Stimulated activated CD4-positive, alpha-beta T cell treated with anti-CD3 and anti-CD28 coated beads, Interleukin-15, amount 100 ng/mL, for 48 hours (primary cell): ENCODE data around the gene RNF39.
"Not testable (repeated sequence)": the region's sequence is repeated elsewhere in the genome, so short reads cannot be mapped to it uniquely, and the experiment has no call there.

Experiments used
- DNase-seq, 2 donors: peaks; one replicate each; pipeline ENCODE4 v3.0.0-alpha.2; 2020; ENCODE audit warnings: low read depth in 2 of 2

RNF39 gene

DNA sequence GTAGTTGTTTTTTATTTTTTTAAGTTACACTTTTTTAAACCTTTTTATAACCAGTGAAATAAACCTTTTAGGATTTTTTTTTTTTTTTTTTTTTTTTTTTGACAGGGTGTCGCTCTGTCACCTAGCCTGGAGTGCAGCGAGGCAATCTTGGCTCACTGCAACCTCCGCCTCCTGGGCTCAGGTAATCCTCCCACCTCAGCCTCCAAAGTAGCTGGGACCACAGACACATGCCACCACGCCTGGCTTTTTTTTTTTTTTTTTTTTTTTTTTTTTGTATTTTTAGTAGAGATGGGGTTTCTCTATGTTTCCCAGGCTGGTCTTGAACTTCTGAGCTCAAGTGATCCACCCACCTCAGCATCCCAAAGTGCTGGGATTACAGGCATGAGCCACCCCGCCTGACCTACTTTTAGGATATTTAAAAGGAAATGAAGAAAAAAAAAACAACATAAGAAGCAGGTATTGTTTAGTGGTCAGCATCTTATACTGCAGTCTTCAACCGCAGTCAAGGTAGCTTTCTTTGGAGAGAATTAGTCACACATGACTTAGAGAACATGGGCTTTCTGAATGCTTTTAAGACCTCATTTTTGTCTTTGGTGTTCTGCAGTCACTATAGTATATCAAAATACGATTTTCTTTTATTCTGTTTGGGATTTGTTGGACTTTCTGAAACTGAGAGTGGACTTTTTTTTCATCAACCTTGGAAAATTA lies 12.9 kb downstream of the RNF39 start:
- no peak for DNase-seq

DNA sequence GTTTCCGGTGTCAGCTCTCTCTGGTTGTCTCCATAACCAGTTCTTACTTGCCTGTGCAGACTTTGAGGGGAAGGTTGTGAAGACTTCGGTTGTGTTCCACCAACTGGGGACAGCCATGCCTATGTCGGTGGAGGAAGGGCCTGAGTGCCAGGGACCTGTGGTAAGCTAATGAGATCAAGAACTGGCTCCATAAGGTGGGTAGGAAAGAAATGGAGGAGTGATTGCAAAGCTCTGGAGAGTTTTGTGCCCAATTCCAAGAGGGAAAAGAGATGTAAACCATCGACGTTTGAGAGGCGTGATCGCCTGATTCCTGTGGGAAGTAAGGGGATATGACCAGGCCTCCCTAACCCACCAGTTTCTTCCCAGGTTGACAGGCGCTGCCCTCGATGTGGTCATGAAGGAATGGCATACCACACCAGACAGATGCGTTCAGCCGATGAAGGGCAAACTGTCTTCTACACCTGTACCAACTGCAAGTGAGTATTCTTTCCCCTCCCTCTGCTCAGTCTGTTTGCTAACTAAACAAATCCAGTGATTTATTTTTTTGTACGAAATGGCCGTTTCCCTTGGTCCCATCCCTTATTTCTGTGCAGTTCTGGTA lies 13.6 kb downstream of the RNF39 start:
- DNase-seq, result no peak

DNA sequence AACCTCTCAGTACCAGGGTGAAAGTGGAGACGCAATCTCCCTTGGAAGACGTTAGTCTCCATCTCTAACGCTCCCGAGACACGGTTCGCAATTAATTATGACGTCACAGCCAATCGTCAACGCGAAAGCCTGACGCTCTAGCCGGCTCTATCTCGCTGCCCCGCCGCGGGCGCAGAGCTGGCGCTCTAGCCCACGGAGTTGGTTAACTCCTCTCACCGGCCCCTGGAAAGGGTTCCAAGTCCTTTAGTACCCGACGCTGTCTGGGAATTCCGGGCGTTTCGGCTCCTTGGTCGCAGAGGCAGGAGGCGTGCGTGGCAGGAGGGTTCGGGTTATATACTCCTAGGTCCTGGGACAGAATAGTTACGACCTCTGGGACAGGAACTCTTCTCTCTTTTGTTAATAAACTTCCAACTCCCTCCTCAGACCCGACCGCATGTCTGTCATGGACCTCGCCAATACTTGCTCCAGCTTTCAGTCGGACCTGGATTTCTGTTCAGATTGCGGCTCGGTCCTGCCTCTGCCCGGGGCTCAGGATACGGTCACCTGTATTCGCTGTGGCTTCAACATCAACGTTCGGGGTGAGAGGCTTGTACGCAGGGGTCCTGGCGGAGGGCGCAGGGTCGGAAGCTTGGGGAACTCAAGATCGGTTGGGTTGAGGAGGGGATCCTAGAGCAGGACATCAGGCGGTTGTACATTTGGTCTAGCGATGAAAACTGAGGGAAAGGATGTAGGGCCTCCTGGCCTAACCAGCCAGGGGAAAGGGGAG lies 14.3 kb downstream of the RNF39 start, which contains the start of gene POLR1H:
Gene POLR1H, plus strand, starts transcription at position 174 of the 766 bp plus-strand sequence. Its CDS starts 260 bp downstream, at position 434.
- peak; percentile 81 to 83 for DNase-seq

DNA sequence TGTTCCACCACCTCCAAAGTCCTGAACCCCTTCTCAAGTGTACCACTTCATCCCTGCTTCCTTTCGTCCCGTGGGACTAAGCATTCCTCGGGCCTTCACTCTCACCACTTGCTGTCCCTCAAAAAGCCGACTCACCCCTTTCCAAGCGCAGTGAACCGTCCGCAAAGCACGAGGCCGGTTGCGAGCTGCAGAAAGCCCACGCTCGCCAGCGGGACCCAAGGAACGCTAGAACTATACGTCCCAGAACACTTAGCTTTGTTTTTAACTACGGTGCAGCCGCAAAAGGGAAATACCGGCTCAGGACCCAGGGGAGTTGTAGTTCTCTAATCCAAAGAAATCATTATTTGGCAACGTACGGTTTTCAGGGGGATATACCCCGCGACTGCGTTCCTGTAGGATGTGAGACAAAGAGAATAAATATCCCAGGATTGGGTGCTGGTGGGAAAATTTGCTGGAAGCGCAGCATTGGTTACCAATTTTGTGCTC lies 14.9 kb downstream of the RNF39 start:
- no peak for DNase-seq

DNA sequence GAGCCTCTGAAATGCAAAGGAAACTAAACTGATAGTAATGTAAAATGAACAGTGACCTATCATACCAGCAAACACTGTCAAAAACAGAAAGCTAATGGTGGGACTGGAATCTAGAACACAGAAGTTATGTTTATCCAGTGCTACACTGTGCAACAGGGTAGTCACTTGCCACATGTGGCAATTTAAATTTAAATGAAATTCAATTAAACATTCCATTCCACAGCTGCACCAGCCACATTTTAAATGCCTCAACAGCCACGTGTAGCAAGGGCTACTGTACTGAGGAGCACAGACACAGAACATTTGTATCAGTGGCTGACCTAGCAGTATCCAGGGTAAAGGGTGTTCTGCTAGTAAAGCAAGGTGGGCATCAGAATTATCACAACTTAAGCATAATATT lies 20.1 kb downstream of the RNF39 start:
- DNase-seq, result no peak

DNA sequence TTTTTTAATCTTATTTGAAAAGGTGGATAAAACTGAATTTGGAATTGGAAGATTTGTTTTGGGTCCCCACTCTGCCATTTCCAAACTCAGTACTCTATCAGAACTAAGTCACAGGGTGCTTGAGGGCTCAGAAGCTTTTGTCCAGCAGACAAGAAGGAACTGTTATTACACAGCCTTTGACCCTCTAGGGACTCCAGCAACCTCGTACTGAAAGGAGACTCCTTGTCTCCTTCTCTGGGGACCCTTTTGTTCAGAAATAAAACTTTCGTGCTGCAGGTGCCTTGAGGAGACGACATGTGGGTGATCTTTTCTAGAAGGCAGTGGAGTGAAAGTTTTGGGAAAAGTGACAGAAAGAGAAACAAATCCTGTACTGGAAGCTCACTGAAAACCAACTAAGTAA lies 21.9 kb downstream of the RNF39 start:
- DNase-seq, result no peak

DNA sequence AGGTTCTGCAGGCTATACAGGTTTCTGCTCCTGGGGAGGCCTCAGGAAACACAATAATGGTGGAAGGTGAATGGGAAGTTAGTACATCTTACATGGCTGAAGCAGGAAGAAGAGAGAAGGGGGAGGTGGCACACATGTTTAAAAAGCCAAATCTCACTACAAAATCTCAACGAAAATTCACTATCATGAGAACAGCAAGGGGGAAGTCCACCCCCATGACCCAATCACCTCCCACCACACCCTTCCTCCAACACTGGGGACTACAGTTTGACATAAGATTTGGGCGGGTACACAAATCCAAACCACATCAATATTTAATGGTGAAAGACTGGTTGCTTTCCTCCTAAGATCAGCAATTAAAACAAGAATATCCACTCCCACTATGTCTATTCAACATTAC lies 28.3 kb downstream of the RNF39 start:
- DNase-seq, result no peak

DNA sequence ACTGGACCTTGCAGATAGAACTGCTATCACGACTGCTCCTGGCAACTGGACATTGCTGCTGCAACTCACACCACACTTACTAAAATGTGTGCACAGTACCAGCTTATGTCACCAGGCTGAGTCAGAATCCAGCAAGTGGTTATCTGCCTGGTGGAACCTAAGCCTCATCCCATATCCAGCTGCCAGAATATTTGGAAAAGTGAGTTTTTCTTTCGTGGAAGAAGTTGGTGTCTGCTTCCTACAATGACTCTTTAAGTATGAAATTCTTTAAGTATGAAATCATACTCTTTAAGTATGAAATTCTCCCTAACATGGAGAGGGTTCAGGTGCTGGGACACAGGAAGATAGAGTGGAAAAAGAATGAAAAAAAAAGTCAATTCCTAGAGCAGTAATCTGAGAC lies 30.9 kb downstream of the RNF39 start:
- DNase-seq, result no peak

DNA sequence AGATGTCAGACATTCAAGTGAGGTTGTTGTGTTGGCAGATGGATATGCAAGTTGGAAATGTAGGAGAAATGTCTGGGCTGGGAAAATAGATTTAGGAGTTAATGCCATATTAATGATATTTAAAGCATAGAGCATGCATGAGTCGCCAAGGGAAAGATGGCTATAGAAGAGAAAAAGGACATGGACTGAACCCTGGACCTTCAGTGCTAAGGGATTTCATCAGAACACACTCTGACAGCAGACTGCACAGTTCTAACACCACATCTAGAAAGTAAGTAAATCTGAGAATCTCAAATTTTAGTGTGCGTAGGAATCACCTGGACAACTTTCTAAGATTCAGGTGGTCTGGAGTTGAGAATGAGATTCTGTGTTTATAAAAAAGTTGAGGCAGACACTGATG lies 31.8 kb downstream of the RNF39 start:
- DNase-seq, result no peak

DNA sequence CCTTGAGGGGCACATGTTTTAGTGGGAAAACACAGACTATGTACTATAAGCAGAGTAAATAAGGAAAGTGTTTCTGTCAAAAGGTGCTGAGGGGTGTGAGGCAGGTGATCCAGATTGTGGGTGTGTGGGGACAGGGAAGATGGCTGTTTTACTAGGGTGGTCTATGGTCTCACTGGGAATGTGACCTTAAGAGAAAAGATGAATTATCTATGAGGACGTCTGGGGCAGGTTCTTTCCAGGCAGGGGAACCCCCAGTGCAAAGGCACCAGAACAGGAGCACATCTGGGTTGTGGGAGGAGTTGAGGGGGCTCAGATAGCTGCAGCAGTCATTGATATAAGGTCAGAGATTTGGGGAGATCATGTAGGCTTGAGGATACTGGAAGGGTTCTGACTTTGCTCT lies 32.7 kb downstream of the RNF39 start:
- no peak for DNase-seq

DNA sequence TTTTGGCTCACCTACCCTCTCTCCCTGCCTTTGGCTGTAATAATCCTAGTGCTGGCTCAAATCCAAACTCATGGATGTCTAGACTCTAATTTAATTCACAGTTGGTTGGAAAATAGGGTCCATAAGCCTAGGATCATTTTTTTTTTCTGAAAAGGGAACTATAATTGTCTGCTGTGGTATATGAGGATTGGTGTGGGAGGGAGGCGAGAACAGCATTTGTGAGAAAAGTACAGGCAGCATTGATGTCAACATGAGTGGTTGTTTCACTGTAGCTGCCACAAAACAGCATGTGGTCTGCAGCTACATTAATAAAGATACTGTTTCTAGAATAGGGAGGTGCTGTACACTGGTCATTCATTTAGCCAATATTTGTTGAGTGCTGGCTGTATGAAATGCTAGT lies 33.1 kb downstream of the RNF39 start:
- DNase-seq, result no peak

DNA sequence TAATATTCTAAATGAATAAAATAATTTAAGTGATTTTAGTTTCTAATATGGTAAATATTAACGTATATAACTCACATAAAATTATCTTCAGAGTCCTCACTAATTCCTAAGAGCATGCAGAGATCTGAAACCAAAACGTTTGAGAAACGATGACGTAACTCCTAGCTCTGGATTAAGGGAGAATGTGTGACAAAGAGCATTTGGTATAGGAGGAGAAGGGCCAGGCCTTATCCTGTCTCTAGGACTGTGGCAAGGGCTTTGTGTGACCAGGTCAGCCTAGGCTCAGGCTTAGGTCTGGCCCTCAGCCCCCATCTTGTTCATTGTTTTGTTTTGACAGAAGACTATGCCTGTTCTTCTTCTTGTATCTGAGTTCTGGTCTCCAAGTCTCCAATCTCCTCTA lies 33.7 kb downstream of the RNF39 start:
- DNase-seq, result no peak

DNA sequence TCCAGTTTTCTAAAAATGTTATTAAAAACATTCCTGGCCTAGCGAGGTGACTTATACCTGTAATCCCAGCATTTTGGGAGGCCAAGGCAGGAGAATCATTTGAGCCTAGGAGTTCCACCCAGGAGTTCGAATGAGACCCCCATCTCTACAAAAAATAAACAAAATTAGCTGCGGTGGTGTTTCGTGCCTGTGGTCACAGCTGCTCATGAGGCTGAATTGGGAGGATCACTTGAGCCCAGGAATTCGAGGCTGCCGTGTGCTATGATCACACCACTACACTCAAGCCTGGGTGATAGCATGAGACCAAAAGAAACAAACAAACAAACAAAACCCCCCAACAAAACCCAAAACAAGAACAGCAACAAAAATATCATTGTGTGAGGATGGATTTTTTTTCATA lies 34.3 kb downstream of the RNF39 start:
- no peak for DNase-seq

DNA sequence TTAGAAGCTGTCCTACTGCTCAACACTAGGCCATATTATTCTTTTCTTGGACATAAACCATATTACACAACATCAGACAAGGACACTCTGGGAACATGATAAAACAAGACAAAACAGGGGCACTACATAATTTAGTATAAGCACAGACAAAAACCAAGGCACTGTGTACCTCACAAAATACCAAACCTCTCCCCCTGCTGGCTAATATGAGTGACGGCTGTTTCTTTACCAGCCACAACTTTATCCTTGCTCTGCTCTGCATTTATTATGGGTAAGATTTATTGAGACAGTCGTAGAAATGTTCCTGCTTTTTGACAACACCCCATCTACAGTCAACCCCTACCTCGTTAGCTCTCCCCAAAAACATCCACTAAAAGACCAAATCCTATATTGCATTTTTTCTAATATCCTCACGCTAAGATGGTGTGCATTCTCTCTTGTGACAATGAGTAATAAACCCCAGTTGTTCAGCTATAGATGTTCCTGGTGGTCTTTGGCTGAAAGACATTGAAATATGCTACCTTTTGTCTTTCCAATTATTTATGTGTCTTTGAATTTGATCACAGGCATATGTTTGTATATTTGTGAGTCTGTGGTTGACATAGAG lies 38.3 kb downstream of the RNF39 start:
- no peak for DNase-seq

DNA sequence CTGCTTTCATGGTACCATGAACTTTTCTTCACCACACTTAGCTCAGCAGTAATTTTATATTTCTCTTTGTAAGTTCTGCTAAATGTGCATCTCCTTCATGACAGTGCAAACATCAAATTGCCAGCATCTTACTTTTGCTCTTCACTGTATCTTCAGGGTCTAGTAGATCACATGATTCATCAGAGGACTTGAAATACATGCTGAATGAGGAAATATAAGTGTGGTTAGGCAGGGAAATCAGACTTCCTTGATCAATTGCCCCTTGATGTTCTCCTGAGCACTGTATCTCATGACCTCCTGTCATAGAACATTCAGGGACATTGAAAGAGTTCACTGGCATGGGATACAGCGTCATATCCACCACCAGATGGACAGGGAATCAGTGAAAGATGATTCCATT lies 39.8 kb downstream of the RNF39 start:
- DNase-seq, result no peak

DNA sequence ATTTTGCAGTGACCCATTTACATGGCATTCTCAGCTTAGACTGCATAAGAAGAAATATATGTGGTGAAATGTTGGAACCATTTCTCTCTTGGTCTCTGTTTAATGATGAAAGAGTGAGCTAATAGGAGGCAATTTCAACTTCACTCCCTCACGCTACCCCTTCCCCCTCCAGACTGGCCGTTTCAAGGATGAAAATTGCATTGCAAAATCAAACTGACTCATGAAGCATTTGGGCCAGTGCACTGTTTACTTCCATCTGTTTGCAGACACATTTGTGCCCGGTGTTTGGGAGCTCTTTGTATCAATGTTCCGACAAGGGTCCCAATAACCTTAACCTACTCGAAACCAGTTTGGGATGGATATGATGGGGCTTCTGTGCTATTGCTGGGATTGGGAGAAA lies 42.1 kb downstream of the RNF39 start:
- not testable (repeated sequence) for DNase-seq

DNA sequence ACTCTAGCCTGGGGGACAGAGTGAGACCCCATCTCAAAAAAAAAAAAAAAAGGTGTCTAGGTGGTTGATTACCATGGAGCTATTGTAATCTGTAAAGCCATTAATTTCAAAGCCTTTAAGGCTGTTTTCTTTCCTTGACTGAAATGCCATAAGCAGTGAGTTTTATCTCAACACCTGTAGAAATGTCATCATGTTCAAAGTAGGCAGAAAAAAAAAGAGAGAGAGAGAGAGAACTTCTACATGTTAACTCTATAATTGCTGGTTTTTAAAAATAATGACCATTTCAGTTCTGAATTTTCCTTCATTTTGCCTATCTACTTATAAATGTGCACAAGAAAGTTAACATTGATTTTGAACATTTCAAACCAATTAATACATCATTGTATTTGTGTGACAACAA lies 44.2 kb downstream of the RNF39 start:
- no peak for DNase-seq

DNA sequence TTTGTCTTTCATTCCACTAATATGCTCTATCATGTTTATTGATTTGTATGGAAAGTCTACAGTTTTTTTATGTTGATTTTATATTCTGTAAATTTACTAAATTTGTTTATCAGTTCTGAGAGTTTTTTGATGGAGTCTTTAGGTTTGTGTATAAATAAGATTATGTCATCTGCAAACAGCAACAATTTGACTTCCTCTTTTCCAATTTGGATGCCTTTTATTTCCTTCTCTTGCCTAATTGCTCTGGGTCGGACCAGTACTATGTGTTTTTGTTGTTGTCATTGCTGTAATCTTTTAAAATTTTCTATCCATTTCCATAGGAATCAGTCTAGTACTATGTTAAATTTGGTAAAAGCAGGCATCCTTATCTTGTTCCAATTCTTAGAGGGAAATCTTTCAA lies 46.0 kb downstream of the RNF39 start:
- no peak for DNase-seq

DNA sequence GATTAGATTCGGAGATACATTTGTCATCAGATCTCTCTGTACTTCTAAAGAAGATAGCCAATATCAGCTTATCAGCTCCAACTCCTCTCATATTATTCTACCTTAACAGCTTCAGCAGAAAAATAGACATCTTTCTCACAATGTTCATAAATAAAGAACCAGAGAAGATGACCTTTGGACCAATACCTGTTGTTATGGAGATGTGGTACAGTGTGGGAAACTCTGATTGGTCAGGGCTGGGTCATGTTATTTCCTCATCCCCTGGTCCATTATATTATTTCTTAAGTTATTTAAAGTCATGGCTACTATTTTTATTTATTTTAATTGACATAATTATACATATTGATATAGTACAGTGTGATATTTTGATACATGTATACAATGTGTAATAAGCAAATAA lies 50.4 kb downstream of the RNF39 start:
- DNase-seq, result no peak

DNA sequence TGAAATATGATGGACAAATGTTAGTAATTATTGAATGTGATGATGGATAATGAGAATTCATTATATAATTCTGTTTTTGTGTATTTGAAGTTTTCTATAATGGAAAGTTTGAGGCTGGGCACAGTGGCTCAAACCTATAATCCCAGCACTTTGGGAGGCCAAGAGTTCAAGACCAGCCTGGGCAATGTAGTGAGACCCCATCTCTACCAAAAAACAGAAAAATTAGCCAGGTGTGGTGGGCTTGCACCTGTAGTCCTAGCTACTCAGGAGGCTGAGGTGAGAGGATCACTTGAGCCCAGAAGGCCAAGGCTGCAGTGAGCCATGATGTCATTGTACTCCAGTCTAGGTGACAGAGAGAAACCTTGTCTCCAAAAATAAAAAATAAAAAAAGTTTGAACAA lies 52.9 kb downstream of the RNF39 start:
- DNase-seq, result not testable (repeated sequence)

DNA sequence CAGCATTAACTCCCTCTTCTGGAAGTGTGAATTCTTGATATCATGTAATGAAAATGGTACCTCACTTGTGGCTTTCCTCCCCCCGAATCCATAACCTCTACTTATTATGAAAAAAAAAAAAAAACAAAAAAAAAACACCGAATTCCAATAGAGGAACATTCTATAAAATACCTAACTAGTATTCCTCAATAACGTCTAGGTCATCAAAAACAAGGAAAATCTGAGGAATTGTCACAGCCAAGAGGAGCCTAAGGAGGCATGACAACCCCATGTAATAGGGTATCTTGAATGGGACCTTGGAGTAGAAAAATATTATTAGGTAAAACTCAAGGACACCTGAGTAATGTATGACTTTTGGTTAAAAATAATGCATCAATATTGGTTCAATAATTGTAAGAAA lies 53.4 kb downstream of the RNF39 start:
- no peak for DNase-seq

DNA sequence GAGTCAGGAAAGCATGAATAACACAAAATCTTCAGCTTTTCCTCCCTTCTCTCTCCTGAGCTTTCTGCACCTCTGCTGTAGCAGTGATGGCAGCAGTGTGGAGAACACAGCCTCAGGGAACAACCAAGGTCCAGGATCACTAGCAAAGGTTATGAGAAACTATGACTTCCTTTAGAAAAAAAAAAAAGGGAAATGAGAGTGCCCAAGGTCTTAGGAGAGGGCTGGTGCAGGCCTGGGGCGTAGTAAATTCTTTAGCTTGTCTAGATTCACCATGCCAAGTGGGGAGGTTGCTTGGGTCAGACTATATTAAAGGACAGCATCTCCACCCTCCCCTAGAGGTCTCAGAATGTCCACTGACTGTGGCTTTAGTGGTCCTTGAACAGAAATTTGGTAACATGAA lies 54.9 kb downstream of the RNF39 start:
- DNase-seq, result no peak
